KMS-11 (cell line): ENCODE measurements around the gene GCSAM.

Experiments
- H2AFZ ChIP-seq: fragments of 200-600 bp; sonication (generic); 2 replicates; pipeline ENCODE4 v1.6.1; 2016; ENCODE audit warnings: antibody characterized with exemption, mixed run types, low read depth
- H3K27ac ChIP-seq: fragments of 200-600 bp; sonication (generic); 2 replicates; pipeline ENCODE4 v1.6.1; 2016; ENCODE audit warnings: mild to moderate bottlenecking, mixed run types
- H3K27me3 ChIP-seq: fragments of 200-600 bp; sonication (generic); 2 replicates; pipeline ENCODE4 v1.6.1; 2017; ENCODE audit warnings: mild to moderate bottlenecking, low read depth, mixed run types, moderate library complexity; ENCODE audit not compliant: insufficient read depth
- H3K36me3 ChIP-seq: fragments of 200-600 bp; sonication (generic); 2 replicates; pipeline ENCODE4 v1.6.1; 2017; ENCODE audit warnings: mild to moderate bottlenecking, mixed run types; ENCODE audit not compliant: insufficient read depth
- H3K4me1 ChIP-seq: fragments of 200-600 bp; sonication (generic); 2 replicates; pipeline ENCODE4 v1.6.1; 2016; ENCODE audit warnings: mild to moderate bottlenecking, low read depth, mixed run types; ENCODE audit not compliant: poor library complexity, severe bottlenecking
- H3K4me2 ChIP-seq: fragments of 200-600 bp; sonication (generic); 2 replicates; pipeline ENCODE4 v1.7.0; 2016; ENCODE audit warnings: mild to moderate bottlenecking, mixed run types
- H3K4me3 ChIP-seq: fragments of 200-600 bp; sonication (generic); IDR thresholded peaks from 2 replicates; pipeline ENCODE4 v1.6.1; 2017; ENCODE audit warnings: low read depth, low read length, mixed read lengths; ENCODE audit not compliant: insufficient read depth
- H3K79me2 ChIP-seq: fragments of 200-600 bp; sonication (generic); 2 replicates; pipeline ENCODE4 v1.6.1; 2016; ENCODE audit warnings: low read depth, mixed run types; ENCODE audit not compliant: insufficient read depth
- H3K9ac ChIP-seq: fragments of 200-600 bp; sonication (generic); 2 replicates; pipeline ENCODE4 v1.6.1; 2016; ENCODE audit warnings: mild to moderate bottlenecking, mixed run types
- H4K20me1 ChIP-seq: fragments of 200-600 bp; sonication (generic); 2 replicates; pipeline ENCODE4 v1.6.1; 2016; ENCODE audit warnings: mild to moderate bottlenecking, mixed run types; ENCODE audit not compliant: insufficient read depth
- CTCF ChIP-seq: fragments of 200-600 bp; sonication (generic); conservative IDR thresholded peaks from 2 replicates; pipeline ENCODE4 v1.6.1; 2017; ENCODE audit warnings: low read depth, mild to moderate bottlenecking, antibody characterized with exemption, low read length, moderate library complexity, mixed read lengths

GCSAM gene, protein sequence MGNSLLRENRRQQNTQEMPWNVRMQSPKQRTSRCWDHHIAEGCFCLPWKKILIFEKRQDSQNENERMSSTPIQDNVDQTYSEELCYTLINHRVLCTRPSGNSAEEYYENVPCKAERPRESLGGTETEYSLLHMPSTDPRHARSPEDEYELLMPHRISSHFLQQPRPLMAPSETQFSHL

GRCh38 chr3:112132975-112133448 lies at the start of gene GCSAM:
Gene GCSAM, minus strand, starts transcription at chr3:112133248. Its CDS starts 128 bp downstream, at chr3:112133120.
- H3K4me2 ChIP-seq: peak within 1 kb of the TSS; percentile 93
- H4K20me1 ChIP-seq: no peaks in the 10 kb centered on the region
- peaks cover 62% of the 10 kb centered on the region for H3K4me1 ChIP-seq
- no peaks in the 10 kb centered on the region for H3K36me3 ChIP-seq
- peak within 1 kb of the TSS; percentile 77 for H3K27ac ChIP-seq
- TF ChIP-seq CTCF: no peak
- H3K27me3 ChIP-seq: no peaks in the 10 kb centered on the region
- peak within 1 kb of the TSS; percentile 92 for H3K4me3 ChIP-seq
- H2AFZ ChIP-seq: peak within 1 kb of the TSS; percentile 75
- H3K79me2 ChIP-seq: no peaks in the 10 kb centered on the region
- H3K9ac ChIP-seq: peak within 1 kb of the TSS; percentile 49

- H3K4me1 ChIP-seq: no peaks in the 10 kb centered on the region
- H2AFZ ChIP-seq: no peak overlapping the region
- no peak for TF ChIP-seq CTCF
- no peaks in the 10 kb centered on the region for H4K20me1 ChIP-seq
- H3K79me2 ChIP-seq: no peaks in the 10 kb centered on the region
- H3K27ac ChIP-seq: no peak overlapping the region
- no peaks in the 10 kb centered on the region for H3K27me3 ChIP-seq
- no peak overlapping the region for H3K4me2 ChIP-seq
- no peak overlapping the region for H3K9ac ChIP-seq
- H3K4me3 ChIP-seq: no peak overlapping the region
- no peaks in the 10 kb centered on the region for H3K36me3 ChIP-seq
Measured at GRCh38 chr3:112175646-112176045, 42.6 kb upstream of the GCSAM start.

DNA sequence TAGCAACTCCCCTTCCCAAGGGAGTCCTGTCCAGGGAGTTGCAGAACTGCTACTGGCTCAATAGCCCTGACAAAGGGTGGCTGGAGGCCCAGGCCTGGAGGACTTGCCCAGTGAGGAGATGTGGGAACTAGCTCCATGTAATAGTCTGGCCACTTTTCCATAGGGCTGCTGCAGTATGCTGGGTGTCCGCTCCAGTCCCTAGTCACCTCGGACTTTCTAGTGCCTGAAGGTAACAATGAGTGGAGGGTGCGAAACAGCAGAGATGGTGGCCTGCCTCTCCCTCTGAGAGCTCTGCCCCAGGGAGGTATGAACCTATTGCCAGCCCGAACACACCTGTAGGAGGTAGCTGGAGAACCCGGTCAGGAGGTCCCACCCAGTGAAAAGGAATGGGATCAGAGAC lies 42.0 kb upstream of the GCSAM start:
- Histone ChIP-seq H3K27me3 (no peaks in the 10 kb centered on the region), H4K20me1 (no peaks in the 10 kb centered on the region), H3K4me2 (no peak overlapping the region), H3K36me3 (no peaks in the 10 kb centered on the region), H3K4me3 (no peak overlapping the region), H3K4me1 (no peaks in the 10 kb centered on the region), H3K9ac (no peak overlapping the region), H3K79me2 (no peaks in the 10 kb centered on the region), H2AFZ (no peak overlapping the region), H3K27ac (no peak overlapping the region)
- TF ChIP-seq CTCF: no peak

DNA sequence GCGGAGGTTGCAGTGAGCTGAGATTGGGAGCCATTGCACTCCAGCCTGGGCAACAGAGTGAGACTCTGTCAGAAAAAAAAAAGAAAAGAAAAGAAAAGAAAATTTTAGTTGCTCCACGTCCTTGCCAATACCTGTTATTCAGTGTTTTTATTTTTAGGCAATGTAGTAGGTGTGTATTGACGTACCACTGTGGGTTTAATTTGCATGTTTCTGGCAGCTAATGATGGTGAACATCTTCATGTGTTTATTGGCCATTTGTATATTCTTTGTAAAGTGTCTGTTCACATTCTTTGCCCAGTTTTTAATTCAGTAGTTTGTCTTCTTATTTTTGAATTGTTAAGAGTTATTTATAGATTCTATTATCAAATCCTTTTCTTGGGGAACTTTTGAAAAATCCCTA lies 38.1 kb upstream of the GCSAM start:
- Histone ChIP-seq H3K4me2 (no peak overlapping the region), H3K4me1 (no peaks in the 10 kb centered on the region), H4K20me1 (no peaks in the 10 kb centered on the region), H3K79me2 (no peaks in the 10 kb centered on the region), H3K36me3 (no peaks in the 10 kb centered on the region), H3K4me3 (no peak overlapping the region), H3K9ac (no peak overlapping the region), H3K27ac (no peak overlapping the region), H3K27me3 (no peaks in the 10 kb centered on the region), H2AFZ (no peak overlapping the region)
- no peak for TF ChIP-seq CTCF
